H1 (cell line): ENCODE results near the gene RBP5. TPM values are rescaled to one million over a fixed set of nuclear protein-coding genes. Genes with fewer than 3 reads are reported as not detected.

Experiments used
- CTCF ChIP-seq, 3 experiments: IDR thresholded peaks; 1 replicate in 2 of 3; 2 replicates in 1 of 3; pipeline versions ENCODE4 v1.5.1 to v1.6.1; 2011; ENCODE audit warnings: low read length in 3 of 3, mild to moderate bottlenecking in 3 of 3, inconsistent platforms in 2 of 3, low read depth in 1 of 3, moderate library complexity in 1 of 3; ENCODE audit not compliant: insufficient read depth in 1 of 3; ENCODE audit errors: control extremely low read depth in 1 of 3
- E2F6 ChIP-seq: IDR thresholded peaks from 2 replicates; pipeline ENCODE4 v1.6.1; 2012; ENCODE audit warnings: inconsistent platforms
- TAF7 ChIP-seq: optimal IDR thresholded peaks from 2 replicates; pipeline ENCODE3; 2011; ENCODE audit warnings: low read depth, mild to moderate bottlenecking, inconsistent platforms, low read length, moderate library complexity, borderline replicate concordance
- YY1 ChIP-seq: IDR thresholded peaks from 2 replicates; pipeline ENCODE4 v1.6.1; 2011; ENCODE audit warnings: low read depth, mild to moderate bottlenecking, low read length
- polyA plus RNA-seq, 7 experiments: library from polyadenylated mRNA; depleted of rRNA in 3 of 7; stranded (reverse) in 5 of 7; unstranded in 2 of 7; fragments of >200 nt in 5 of 7; fragments of 200-250 nt in 2 of 7; gene quantifications; 1 replicate in 5 of 7; 2 replicates in 1 of 7; 4 replicates in 1 of 7; pipeline versions ENCODE4 v1.2.1 to v1.2.3, GENCODE V29; 2011 to 2013; ENCODE audit warnings: missing spikeins in 2 of 7, mixed read lengths in 2 of 7
- total RNA-seq: library from RNA; stranded (reverse); fragmentation: NEBNext Ultra II Directional; extraction: Animal tissue kit (Norgen Biotek cat#: 25700); gene quantifications from 2 replicates; pipeline ENCODE4 v1.2.1, GENCODE V29; 2021

Gene RBP5
- total and polyA plus RNA-seq, 2 of the 8 experiments (the other 6 are each of a cell fraction or from before 2014, with no cell fraction given), result 1.2 to 1.9 TPM

GRCh38 chr12:7134396-7135166, 5.9 kb upstream of the RBP5 start (continued):
- TF ChIP-seq TAF7, result no peak
- TF ChIP-seq YY1, result no peak
- no peak for TF ChIP-seq E2F6
- no peak for TF ChIP-seq CTCF (IDR thresholded peaks at IDR 0.05; ENCODE audit: control extremely low read depth in 1 of 3, insufficient read depth in 1 of 3, low read depth in 1 of 3, low read length in 3 of 3)
